Mucosa of gallbladder (tissue), 1 donor: Measurements from ENCODE around the gene TBC1D5. TPM values are rescaled to one million over a fixed set of nuclear protein-coding genes. Genes with fewer than 3 reads are reported as not detected.

ENCODE experiments used
- DNase-seq: peaks from one replicate; pipeline ENCODE4 v3.0.0-alpha.2; 2020; ENCODE audit warnings: low spot score
- total RNA-seq: library from RNA; stranded (reverse); gene quantifications from one replicate; pipeline ENCODE4 v1.2.1, GENCODE V29; 2021
- donor health status: DM: no; HTN: no; CAD: no.

Gene TBC1D5
- total RNA-seq, 1 donor from 2014 or later: 60.0 TPM

GRCh38 chr3:17181413-17181907 lies 561.0 kb downstream of the TBC1D5 start:
- DNase-seq: no peak

DNA sequence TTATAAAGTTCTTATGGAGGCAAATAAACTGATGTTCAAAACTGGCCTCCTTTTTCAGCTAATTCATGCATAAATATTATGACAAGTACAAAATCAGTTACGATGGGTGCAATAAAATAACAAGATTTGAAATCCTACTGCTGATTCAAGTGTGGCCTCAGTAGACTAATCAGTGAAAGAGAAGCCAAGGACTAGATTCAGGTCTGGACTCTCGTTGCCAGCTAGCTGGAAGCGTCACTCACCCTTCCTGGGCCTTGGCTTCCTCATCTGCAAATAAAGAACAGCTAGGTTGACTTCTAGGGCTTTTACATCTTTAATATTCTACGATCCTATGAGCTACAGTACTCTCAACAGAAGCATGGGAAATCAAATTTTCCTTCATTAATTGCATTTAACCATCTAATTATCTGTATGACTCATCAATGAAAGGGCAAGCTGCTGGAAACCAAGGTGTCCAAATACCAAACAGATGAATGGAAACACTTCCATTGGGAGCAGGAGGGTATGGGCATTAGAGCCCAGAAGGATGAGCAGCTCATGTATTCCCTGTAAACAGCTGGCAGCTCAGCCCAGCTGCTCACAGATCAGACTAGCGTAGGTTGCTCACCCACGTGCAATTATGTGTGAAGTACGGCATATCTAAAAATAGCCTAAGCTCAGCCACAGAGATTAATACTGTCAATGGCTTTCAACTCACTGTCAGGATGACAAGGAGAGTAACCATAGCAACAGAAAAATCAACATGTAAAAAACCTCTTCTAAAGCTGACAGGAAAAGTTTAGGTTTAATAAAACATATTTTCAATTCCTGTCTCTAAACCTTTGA lies 562.8 kb downstream of the TBC1D5 start:
- DNase-seq: no peak

- DNase-seq: no peak
Observed at GRCh38 chr3:17176757-17177156, 565.7 kb downstream of the TBC1D5 start.

DNA sequence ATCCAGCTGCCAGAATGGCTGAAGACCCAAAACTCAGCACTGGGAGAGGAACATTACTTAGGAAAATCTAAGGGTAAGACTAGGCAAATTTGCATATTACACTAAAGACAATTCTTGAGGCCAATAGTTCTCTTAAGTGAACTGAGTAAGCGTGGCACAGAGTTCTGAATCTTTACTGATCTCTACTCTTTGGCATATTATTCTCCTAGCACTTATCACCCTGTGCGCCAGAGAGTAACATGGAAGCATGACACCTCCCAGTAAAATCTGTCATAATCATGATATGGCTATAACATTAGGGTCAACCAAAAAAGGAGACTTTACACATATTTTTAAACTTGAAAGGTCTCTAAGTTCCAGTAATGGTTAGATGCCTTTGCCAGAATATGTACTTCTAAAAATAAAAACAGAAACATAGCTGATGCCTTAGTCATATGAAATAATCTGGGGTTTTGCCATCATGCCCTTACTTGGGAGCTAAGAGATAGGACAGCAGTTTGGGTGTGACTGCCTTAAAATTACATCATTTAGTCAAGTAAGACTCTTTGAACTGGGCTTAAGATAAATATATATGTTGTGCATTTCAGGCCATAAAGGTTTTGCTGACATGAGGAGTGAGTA lies 567.1 kb downstream of the TBC1D5 start:
- DNase-seq: no peak

DNA sequence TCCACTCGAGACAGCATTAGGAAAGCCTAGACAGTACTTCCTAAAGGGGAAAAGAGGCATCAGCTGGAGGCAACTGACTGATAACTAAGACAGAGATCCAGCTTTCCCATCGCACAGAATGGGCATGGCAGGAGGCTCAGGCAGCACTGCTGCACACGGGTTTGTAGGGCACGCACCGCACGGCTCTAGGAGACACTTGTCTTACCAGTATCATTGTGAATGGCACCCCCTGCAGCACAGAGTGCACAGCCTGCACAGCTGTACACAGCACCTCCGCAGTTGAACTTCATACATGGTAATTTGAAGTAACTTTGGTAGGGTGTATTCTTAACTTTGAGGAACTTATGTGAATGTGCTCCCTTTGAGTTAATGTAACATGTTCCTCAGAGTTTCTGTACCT lies 576.1 kb downstream of the TBC1D5 start:
- DNase-seq: no peak

GRCh38 chr3:17162116-17162515 lies 580.3 kb downstream of the TBC1D5 start:
- DNase-seq: no peak

DNA sequence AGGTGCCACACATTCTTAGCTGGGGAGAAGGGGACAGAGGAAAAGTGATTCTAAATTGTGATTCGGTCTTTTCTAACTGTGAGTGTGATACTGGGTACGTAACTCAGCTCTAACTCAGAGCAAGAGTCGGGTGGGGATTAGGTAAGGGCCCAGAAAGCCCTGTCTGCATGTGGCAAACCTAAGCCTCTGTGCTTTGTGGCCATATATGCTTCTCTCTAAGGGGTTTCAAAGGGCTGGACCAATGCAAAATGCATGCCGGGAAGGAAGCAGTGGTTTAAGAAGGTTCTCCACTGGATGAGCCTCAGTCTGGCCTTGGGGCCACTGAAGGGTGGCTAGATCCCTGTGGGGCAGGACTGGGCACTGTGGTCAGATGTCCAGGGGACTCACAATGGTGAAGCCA lies 581.8 kb downstream of the TBC1D5 start:
- no peak for DNase-seq

- no peak for DNase-seq
Observed at GRCh38 chr3:17158941-17159682, 583.3 kb downstream of the TBC1D5 start.

DNA sequence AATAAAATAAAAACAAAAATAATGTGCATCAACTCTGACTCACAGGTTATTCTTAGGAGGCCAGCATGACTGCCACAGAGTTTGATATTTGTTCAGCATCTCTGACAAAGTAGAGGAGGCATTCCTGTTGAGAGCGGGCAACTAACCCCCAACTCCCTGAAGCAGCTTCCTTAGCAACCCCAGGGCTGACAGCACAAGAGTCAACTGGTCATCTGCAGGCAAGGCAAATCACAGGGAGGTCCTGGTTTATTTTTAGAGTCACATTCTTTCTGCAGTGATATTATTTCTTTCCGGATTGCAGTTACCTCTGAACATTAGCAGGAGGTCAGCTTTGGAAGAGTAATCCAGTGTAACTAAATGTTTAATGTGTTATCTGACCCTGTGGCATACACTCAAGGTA lies 584.7 kb downstream of the TBC1D5 start:
- no peak for DNase-seq

DNA sequence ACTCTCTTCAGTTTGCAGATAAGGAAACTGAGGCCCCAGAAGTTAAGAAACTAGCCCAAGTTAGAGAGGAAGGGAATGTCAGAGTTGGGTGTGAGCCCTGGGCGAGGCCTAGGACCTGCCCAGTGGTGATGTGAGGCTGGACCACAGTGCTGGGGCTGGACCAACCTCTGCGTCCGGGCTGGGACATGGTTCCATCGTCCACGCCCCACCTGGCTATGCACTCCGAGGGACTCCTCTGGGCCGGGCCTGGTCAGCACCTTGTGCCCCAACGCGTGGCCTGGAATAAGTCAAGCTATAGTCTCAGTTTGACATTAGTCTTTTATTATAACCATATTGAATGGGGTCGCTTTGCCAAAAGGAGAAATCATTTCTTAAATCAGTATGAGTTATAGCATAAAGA lies 585.6 kb downstream of the TBC1D5 start:
- no peak for DNase-seq

DNA sequence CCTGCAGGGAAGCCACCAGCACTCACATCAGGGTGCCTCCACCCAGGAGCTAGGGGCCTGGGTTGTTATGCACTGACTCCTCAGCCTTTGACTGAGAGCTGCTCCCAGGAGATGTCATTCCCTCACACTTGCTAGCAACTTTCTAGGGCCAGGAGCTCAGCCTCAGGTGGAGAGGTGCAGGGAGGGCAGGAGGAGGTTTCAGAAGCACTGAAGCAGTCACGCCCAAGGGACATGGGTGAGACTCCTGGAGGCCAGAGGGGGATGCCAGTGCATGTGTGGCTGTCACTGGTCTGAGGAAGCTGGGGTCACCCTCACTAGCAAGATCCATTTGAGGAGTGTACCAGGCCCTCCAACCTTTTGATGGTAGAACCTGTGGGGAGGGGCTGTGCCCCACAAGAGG lies 586.5 kb downstream of the TBC1D5 start:
- DNase-seq: no peak

GRCh38 chr3:17154941-17155340 lies 587.5 kb downstream of the TBC1D5 start:
- no peak for DNase-seq

DNA sequence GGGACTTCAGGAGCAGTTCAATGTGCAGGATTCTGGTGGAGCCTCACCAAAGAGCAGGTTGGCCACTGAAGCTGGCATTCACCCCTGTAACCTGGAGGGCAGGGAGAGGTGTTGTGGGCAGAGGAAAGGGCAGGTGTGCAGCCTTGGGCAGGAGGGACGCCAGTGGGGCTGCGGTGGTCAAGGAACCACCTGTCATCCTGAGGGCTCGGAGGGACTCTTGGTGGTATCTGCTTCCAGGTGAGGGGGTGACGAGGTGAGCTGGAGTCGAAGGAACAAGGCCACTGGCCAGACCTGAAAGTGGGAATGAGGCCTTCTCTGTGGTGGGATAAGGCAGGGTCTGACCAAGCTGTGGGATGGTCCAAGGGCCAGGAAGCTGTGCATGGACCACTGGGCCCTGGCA lies 588.2 kb downstream of the TBC1D5 start:
- no peak for DNase-seq

- DNase-seq: no peak
Observed at GRCh38 chr3:17153209-17153608, 589.2 kb downstream of the TBC1D5 start.

DNA sequence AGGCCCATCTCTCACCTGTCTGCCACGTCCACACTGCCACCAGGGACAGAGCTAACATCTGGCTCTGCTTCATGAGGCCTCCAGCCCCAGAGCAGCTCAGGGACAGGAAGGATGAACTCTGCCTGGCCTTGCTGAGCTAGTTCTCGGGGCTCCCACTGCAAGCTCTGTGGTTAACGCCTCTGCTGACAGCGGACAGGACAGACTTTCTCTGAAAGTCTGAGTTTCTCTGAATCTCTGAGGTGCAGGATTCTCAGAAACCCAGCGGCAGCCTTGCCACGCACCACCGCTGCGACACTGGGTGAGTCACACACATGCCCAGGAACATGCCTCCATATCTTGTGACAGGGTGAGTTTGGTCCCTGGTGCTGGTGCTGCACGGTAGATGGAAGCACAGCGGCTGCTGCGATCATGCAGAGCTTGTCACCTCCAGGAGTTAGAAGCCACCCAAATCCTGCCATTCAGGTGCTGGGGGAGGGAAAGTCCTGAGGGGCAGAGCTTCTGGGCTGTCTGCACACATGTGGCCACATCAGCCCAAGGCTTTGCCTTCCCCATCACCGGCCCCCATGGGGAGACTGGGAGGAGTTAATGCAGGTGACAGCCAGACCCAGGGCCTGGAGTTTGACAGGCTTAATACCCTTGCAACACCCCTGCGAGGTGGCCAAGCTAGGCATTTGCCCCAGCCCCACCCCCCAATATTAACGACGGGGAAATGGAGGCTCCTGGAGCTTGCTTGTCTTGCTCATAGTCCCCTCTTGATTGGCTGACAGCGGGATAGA lies 590.6 kb downstream of the TBC1D5 start:
- DNase-seq: peak; percentile 45

DNA sequence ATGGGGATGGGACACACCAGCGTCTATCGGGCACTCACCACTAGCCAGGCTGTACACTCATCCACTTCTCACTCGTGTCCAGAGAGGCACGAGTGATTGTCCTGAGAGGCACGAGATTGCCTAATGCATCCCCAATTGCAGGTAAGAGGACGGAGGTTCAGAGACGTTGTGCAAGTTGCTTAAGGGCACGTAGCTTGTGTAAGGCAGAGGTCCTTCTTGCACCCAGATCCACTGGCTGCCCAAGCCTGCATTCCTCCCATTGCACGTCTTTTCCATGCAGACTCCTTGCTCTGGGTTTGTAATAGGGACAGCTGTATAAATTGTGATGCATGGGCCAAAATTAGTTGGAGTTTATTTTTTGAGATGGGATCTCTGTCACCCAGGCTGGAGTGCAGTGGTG lies 593.4 kb downstream of the TBC1D5 start:
- no peak for DNase-seq

- DNase-seq: no peak
Observed at GRCh38 chr3:17144665-17144993, 597.8 kb downstream of the TBC1D5 start.

DNA sequence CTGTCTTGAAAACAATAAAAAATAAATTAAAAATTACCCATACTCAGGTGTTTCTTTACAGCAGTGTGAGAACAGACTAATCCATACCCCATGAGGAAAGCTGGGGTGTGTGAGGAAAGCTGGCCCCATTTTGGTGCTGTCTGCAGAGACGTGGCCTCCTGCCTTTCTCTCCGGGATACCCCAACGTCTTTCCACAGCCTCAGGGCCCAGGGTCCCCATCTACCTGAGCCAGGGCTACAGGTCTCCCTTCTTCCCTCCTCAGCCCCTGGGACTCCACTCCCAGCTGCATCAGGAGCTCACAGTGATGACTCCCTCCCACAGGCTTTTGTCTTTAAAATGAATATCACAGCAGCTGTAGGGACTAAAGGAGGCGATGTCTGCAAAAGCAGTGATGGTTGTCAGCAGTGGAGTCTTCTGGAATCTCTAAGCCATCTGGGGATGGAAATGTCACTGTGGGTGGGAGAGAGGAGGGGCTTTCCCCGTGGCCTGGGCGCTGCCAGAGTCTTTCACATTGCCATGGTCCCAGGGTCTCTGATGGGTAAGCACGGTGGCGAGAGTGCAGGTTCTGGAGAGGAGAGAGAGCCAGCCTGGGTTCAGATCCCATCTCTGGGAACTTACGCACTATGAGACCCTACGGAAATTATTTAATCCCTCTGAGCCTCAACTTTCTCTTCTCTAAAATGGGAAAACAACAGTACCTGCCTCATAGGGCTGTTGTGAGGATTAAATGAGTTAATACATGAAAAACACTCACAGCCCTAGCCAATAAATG lies 598.4 kb downstream of the TBC1D5 start:
- DNase-seq: no peak

DNA sequence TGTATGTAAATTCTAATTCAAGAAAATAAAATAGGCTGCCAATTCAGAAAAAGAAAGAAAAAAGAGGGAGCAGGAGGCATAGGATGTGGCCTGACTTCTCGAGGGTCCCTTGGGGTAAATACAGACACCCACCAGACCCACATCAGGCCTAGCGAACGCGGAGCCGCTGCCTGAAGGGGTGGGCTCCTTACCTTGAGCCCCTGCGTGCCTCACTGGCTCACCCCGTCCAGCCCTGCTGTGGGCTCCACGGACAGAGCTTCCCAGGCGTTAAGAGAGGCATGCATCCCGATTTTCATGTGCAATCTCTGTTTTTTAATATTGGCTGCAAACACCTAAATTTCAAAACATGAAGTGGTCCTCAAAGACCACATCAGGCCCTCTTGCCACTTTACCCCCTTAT lies 599.9 kb downstream of the TBC1D5 start:
- DNase-seq: no peak

- no peak for DNase-seq
Observed at GRCh38 chr3:17141699-17142098, 600.7 kb downstream of the TBC1D5 start.
